ENCODE results near the gene GSC. TPM values are rescaled to one million over a fixed set of nuclear protein-coding genes. Genes with fewer than 3 reads are reported as not detected.

The GSC gene
- total and polyA plus RNA-seq, 5 donors from 2014 or later = not detected

- Histone ChIP-seq H3K36me3 (ENCODE audit: control insufficient read depth, insufficient read depth, low read length) (no peaks in the 10 kb centered on the region), H3K4me1 (ENCODE audit: control insufficient read depth, insufficient read depth, low read length, poor library complexity, severe bottlenecking) (no peaks in the 10 kb centered on the region), H3K27me3 (ENCODE audit: control insufficient read depth, insufficient read depth, low read length) (peaks cover 3% of the 10 kb centered on the region), H3K4me3 (ENCODE audit: low read depth, low read length) (no peak overlapping the region), H3K9me3 (ENCODE audit: control insufficient read depth in 2 of 2, low read length in 2 of 2) (no peaks in the 10 kb centered on the region), H3K27ac (ENCODE audit: insufficient read depth, low read length, poor library complexity, severe bottlenecking) (no peak overlapping the region)
- Mint-ChIP-seq H3K4me1 (no peaks in the 10 kb centered on the region), H3K4me3 (no peak overlapping the region), H3K9me3 (no peaks in the 10 kb centered on the region), H3K36me3 (no peaks in the 10 kb centered on the region), H3K27ac (no peak overlapping the region), H3K27me3 (peaks cover 14% of the 10 kb centered on the region)
- no peak for ATAC-seq (ENCODE audit: low read depth in 2 of 2)
- DNase-seq = no peak
Observed at GRCh38 chr14:94795372-94795771, 25.5 kb upstream of the GSC start.

- Mint-ChIP-seq H3K27me3 (peaks cover 14% of the 10 kb centered on the region), H3K4me3 (no peak overlapping the region), H3K9me3 (no peaks in the 10 kb centered on the region), H3K4me1 (no peaks in the 10 kb centered on the region), H3K36me3 (no peaks in the 10 kb centered on the region), H3K27ac (no peak overlapping the region)
- H3K36me3 ChIP-seq (ENCODE audit: control insufficient read depth, insufficient read depth, low read length) = no peaks in the 10 kb centered on the region
- peaks cover 3% of the 10 kb centered on the region for H3K27me3 ChIP-seq (ENCODE audit: control insufficient read depth, insufficient read depth, low read length)
- H3K27ac ChIP-seq (ENCODE audit: insufficient read depth, low read length, poor library complexity, severe bottlenecking) = no peak overlapping the region
- no peaks in the 10 kb centered on the region for H3K4me1 ChIP-seq (ENCODE audit: control insufficient read depth, insufficient read depth, low read length, poor library complexity, severe bottlenecking)
- H3K4me3 ChIP-seq (ENCODE audit: low read depth, low read length) = no peak overlapping the region
- DNase-seq = no peak
- no peaks in the 10 kb centered on the region for H3K9me3 ChIP-seq (ENCODE audit: control insufficient read depth in 2 of 2, low read length in 2 of 2)
- no peak for ATAC-seq (ENCODE audit: low read depth in 2 of 2)
Observed at GRCh38 chr14:94793901-94794300, 24.0 kb upstream of the GSC start.

- no peak for DNase-seq
- H3K27me3 Mint-ChIP-seq = peaks cover 7% of the 10 kb centered on the region
- no peaks in the 10 kb centered on the region for H3K9me3 ChIP-seq (ENCODE audit: control insufficient read depth in 2 of 2, low read length in 2 of 2)
- no peaks in the 10 kb centered on the region for H3K4me1 ChIP-seq (ENCODE audit: control insufficient read depth, insufficient read depth, low read length, poor library complexity, severe bottlenecking)
- no peak overlapping the region for H3K4me3 Mint-ChIP-seq
- no peaks in the 10 kb centered on the region for H3K36me3 ChIP-seq (ENCODE audit: control insufficient read depth, insufficient read depth, low read length)
- no peak for ATAC-seq (ENCODE audit: low read depth in 2 of 2)
- H3K9me3 Mint-ChIP-seq = peaks cover 0 to 2% (median 0%) of the 10 kb centered on the region in 7 donors
- H3K27ac ChIP-seq (ENCODE audit: insufficient read depth, low read length, poor library complexity, severe bottlenecking) = no peak overlapping the region
- H3K4me3 ChIP-seq (ENCODE audit: low read depth, low read length) = no peak overlapping the region
- no peaks in the 10 kb centered on the region for H3K36me3 Mint-ChIP-seq
- H3K27ac Mint-ChIP-seq = no peak overlapping the region
- H3K4me1 Mint-ChIP-seq = no peaks in the 10 kb centered on the region
- no peaks in the 10 kb centered on the region for H3K27me3 ChIP-seq (ENCODE audit: control insufficient read depth, insufficient read depth, low read length)
Observed at GRCh38 chr14:94787655-94788054, 17.7 kb upstream of the GSC start.

- Histone ChIP-seq H3K4me3 (ENCODE audit: low read depth, low read length) (no peak overlapping the region), H3K9me3 (ENCODE audit: control insufficient read depth in 2 of 2, low read length in 2 of 2) (no peaks in the 10 kb centered on the region), H3K27me3 (ENCODE audit: control insufficient read depth, insufficient read depth, low read length) (no peaks in the 10 kb centered on the region), H3K4me1 (ENCODE audit: control insufficient read depth, insufficient read depth, low read length, poor library complexity, severe bottlenecking) (no peaks in the 10 kb centered on the region), H3K36me3 (ENCODE audit: control insufficient read depth, insufficient read depth, low read length) (no peaks in the 10 kb centered on the region), H3K27ac (ENCODE audit: insufficient read depth, low read length, poor library complexity, severe bottlenecking) (no peak overlapping the region)
- peaks cover 0 to 2% (median 0%) of the 10 kb centered on the region in 7 donors for H3K9me3 Mint-ChIP-seq
- no peak overlapping the region for H3K4me3 Mint-ChIP-seq
- ATAC-seq (ENCODE audit: low read depth in 2 of 2) (no peak), DNase-seq (no peak)
- H3K27ac Mint-ChIP-seq = no peak overlapping the region
- peaks cover 6% of the 10 kb centered on the region for H3K27me3 Mint-ChIP-seq
- no peaks in the 10 kb centered on the region for H3K36me3 Mint-ChIP-seq
- no peaks in the 10 kb centered on the region for H3K4me1 Mint-ChIP-seq
Observed at GRCh38 chr14:94787092-94787491, 17.2 kb upstream of the GSC start.

GRCh38 chr14:94780536-94781399 is 10.9 kb upstream of the GSC start:
- no peaks in the 10 kb centered on the region for H3K4me1 ChIP-seq (ENCODE audit: control insufficient read depth, insufficient read depth, low read length, poor library complexity, severe bottlenecking)
- H3K36me3 Mint-ChIP-seq = no peaks in the 10 kb centered on the region
- no peak overlapping the region for H3K4me3 Mint-ChIP-seq
- no peak overlapping the region for H3K4me3 ChIP-seq (ENCODE audit: low read depth, low read length)
- H3K9me3 Mint-ChIP-seq = peaks cover 0 to 2% (median 0%) of the 10 kb centered on the region in 7 donors
- no peak overlapping the region for H3K27ac Mint-ChIP-seq
- H3K4me1 Mint-ChIP-seq = no peaks in the 10 kb centered on the region
- H3K9me3 ChIP-seq (ENCODE audit: control insufficient read depth in 2 of 2, low read length in 2 of 2) = no peaks in the 10 kb centered on the region
- DNase-seq (no peak), ATAC-seq (ENCODE audit: low read depth in 2 of 2) (no peak)
- H3K27ac ChIP-seq (ENCODE audit: insufficient read depth, low read length, poor library complexity, severe bottlenecking) = no peak overlapping the region
- no peaks in the 10 kb centered on the region for H3K36me3 ChIP-seq (ENCODE audit: control insufficient read depth, insufficient read depth, low read length)
- peaks cover 35% of the 10 kb centered on the region for H3K27me3 Mint-ChIP-seq
- H3K27me3 ChIP-seq (ENCODE audit: control insufficient read depth, insufficient read depth, low read length) = peaks cover 9% of the 10 kb centered on the region

GRCh38 chr14:94779713-94780112 is 9.8 kb upstream of the GSC start:
- DNase-seq = no peak
- no peaks in the 10 kb centered on the region for H3K36me3 ChIP-seq (ENCODE audit: control insufficient read depth, insufficient read depth, low read length)
- Mint-ChIP-seq H3K27me3 (peaks cover 46% of the 10 kb centered on the region), H3K27ac (no peak overlapping the region), H3K4me1 (no peaks in the 10 kb centered on the region), H3K4me3 (no peak overlapping the region), H3K36me3 (no peaks in the 10 kb centered on the region), H3K9me3 (peaks cover 0 to 3% (median 0%) of the 10 kb centered on the region in 7 donors)
- H3K9me3 ChIP-seq (ENCODE audit: control insufficient read depth in 2 of 2, low read length in 2 of 2) = no peaks in the 10 kb centered on the region
- H3K4me1 ChIP-seq (ENCODE audit: control insufficient read depth, insufficient read depth, low read length, poor library complexity, severe bottlenecking) = no peaks in the 10 kb centered on the region
- no peak overlapping the region for H3K27ac ChIP-seq (ENCODE audit: insufficient read depth, low read length, poor library complexity, severe bottlenecking)
- H3K4me3 ChIP-seq (ENCODE audit: low read depth, low read length) = no peak overlapping the region
- peaks cover 19% of the 10 kb centered on the region for H3K27me3 ChIP-seq (ENCODE audit: control insufficient read depth, insufficient read depth, low read length)
- no peak for ATAC-seq (ENCODE audit: low read depth in 2 of 2)

GRCh38 chr14:94775871-94776210 is 5.9 kb upstream of the GSC start:
- DNase-seq = no peak
- Mint-ChIP-seq H3K4me1 (peaks cover 0 to 5% (median under 1%) of the 10 kb centered on the region in 4 donors), H3K36me3 (no peaks in the 10 kb centered on the region), H3K9me3 (peaks cover 0 to 3% (median 0%) of the 10 kb centered on the region in 7 donors), H3K4me3 (no peak overlapping the region), H3K27ac (no peak overlapping the region), H3K27me3 (peaks cover 70% of the 10 kb centered on the region)
- no peak for ATAC-seq (ENCODE audit: low read depth in 2 of 2)
- H3K4me1 ChIP-seq (ENCODE audit: control insufficient read depth, insufficient read depth, low read length, poor library complexity, severe bottlenecking) = no peaks in the 10 kb centered on the region
- no peak overlapping the region for H3K27ac ChIP-seq (ENCODE audit: insufficient read depth, low read length, poor library complexity, severe bottlenecking)
- peaks cover 32% of the 10 kb centered on the region for H3K27me3 ChIP-seq (ENCODE audit: control insufficient read depth, insufficient read depth, low read length)
- H3K4me3 ChIP-seq (ENCODE audit: low read depth, low read length) = no peak overlapping the region
- no peaks in the 10 kb centered on the region for H3K9me3 ChIP-seq (ENCODE audit: control insufficient read depth in 2 of 2, low read length in 2 of 2)
- H3K36me3 ChIP-seq (ENCODE audit: control insufficient read depth, insufficient read depth, low read length) = no peaks in the 10 kb centered on the region

Data from CD4-positive, CD25-positive, alpha-beta regulatory T cell (primary cell).